HepG2 (cell line): ENCODE measurements around the gene COA1. TPM values are rescaled to one million over a fixed set of nuclear protein-coding genes. Genes with fewer than 3 reads are reported as not detected.

Experiments
- ATAC-seq: fragments of 200-7000 bp; cut with Tn5 transposase; 3 replicates; pipeline ENCODE4 v1.9.1; 2020; ENCODE audit warnings: mild to moderate bottlenecking, moderate library complexity
- BruUV-seq: library from RNA; stranded (reverse); fragments of 400-500 nt; replicated peaks from 2 replicates; lab custom pipeline; 2021; lab: Mats Ljungman, UMichigan
- CTCF ChIA-PET: fragments of 300-600 bp; formaldehyde crosslinking; extraction: SDS; loops from one replicate; lab custom pipeline; 2021; ENCODE audit warnings: low total read pairs, inconsistent platforms, low intra/inter-chr PET ratio; lab: Yijun Ruan, JAX
- POLR2A ChIA-PET: fragments of 350-600 bp; sonication (Branson Sonifier 250); formaldehyde crosslinking; loops from one replicate; lab custom pipeline; 2020; ENCODE audit warnings: antibody characterized with exemption, inconsistent platforms; lab: Yijun Ruan, JAX
- DNase-seq: peaks from one replicate; pipeline ENCODE4 v3.0.0-alpha.2; 2015; ENCODE audit warnings: low spot score
- FAIRE-seq: peaks from 3 replicates; lab custom pipeline; 2011; peaks lifted over from hg19 to GRCh38; lab: Jason Lieb, UNC
- H2AFZ ChIP-seq: one replicate; pipeline ENCODE4 v1.6.1; 2011; ENCODE audit warnings: low read length, inconsistent platforms
- H3K27ac ChIP-seq: fragments of 300-600 bp; 3 replicates; pipeline ENCODE4 v1.8.0; 2011; ENCODE audit warnings: mixed run types, mild to moderate bottlenecking, mixed read lengths, low read length, inconsistent platforms; ENCODE audit not compliant: insufficient read depth; ENCODE audit errors: extremely low read length
- H3K27me3 ChIP-seq, 2 experiments: fragments of 200-600 bp in 1 of 2; 2 replicates in 1 of 2; 3 replicates in 1 of 2; pipeline versions ENCODE4 v1.6.0 to v1.8.0; 2011; ENCODE audit warnings: low read length in 2 of 2, mild to moderate bottlenecking in 2 of 2, moderate library complexity in 2 of 2, inconsistent platforms in 1 of 2; ENCODE audit not compliant: insufficient read depth in 2 of 2, control insufficient read depth in 1 of 2
- H3K36me3 ChIP-seq, 2 experiments: fragments of 200-600 bp in 1 of 2; replicated peaks in 1 of 2; 2 replicates in 1 of 2; 3 replicates in 1 of 2; pipeline versions ENCODE4 v1.5.1 to v1.8.0; 2011; ENCODE audit warnings: low read length in 2 of 2, inconsistent platforms in 1 of 2; ENCODE audit not compliant: insufficient read depth in 2 of 2, control insufficient read depth in 1 of 2
- H3K4me1 ChIP-seq: 2 replicates; pipeline ENCODE4 v1.5.1; 2012; ENCODE audit warnings: low read length, inconsistent platforms; ENCODE audit not compliant: insufficient read depth
- H3K4me2 ChIP-seq: 2 replicates; pipeline ENCODE4 v1.6.0; 2011; ENCODE audit warnings: low read depth, low read length, inconsistent platforms
- H3K4me3 ChIP-seq, 3 experiments: fragments of 200-600 bp in 1 of 3; sonication (generic), shearing (Covaris generic) in 1 of 3; replicated peaks in 1 of 3; 2 replicates each; pipeline ENCODE4 v1.5.1; 2011 to 2016; ENCODE audit warnings: low read length in 3 of 3, inconsistent platforms in 2 of 3, low read depth in 2 of 3, mild to moderate bottlenecking in 2 of 3, control low read depth in 1 of 3, mixed read lengths in 1 of 3; ENCODE audit not compliant: insufficient read depth in 1 of 3
- H3K79me2 ChIP-seq: one replicate; pipeline ENCODE4 v1.6.1; 2011; ENCODE audit warnings: low read length, inconsistent platforms; ENCODE audit not compliant: insufficient read depth
- H3K9ac ChIP-seq: 2 replicates; pipeline ENCODE4 v1.6.0; 2011; ENCODE audit warnings: mild to moderate bottlenecking, low read depth, low read length, inconsistent platforms; ENCODE audit not compliant: insufficient read depth
- H3K9me3 ChIP-seq: 2 replicates; pipeline ENCODE4 v1.5.1; 2012; ENCODE audit warnings: mild to moderate bottlenecking, low read length
- H4K20me1 ChIP-seq: 2 replicates; pipeline ENCODE4 v1.6.0; 2011; ENCODE audit warnings: inconsistent platforms, mild to moderate bottlenecking, low read length, moderate library complexity; ENCODE audit not compliant: insufficient read depth
- AFF4 ChIP-seq: sonication (generic); formaldehyde crosslinking; IDR thresholded peaks from 2 replicates; pipeline ENCODE4 v1.4.0; 2020; ENCODE audit warnings: missing genetic modification reagents
- ATF3 ChIP-seq: sonication (generic); formaldehyde crosslinking; IDR thresholded peaks from 2 replicates; pipeline ENCODE4 v1.4.0; 2020; ENCODE audit warnings: missing genetic modification reagents
- CHD4 ChIP-seq: fragments of 200-600 bp; sonication (generic); IDR thresholded peaks from 2 replicates; pipeline ENCODE4 v1.7.0; 2017; ENCODE audit warnings: mild to moderate bottlenecking, low read length, borderline replicate concordance
- CSRNP2 ChIP-seq: sonication (generic); formaldehyde crosslinking; conservative IDR thresholded peaks from 2 replicates; pipeline ENCODE4 v1.8.0; 2022; ENCODE audit warnings: low read depth, missing genetic modification reagents
- E2F5 ChIP-seq: sonication (generic); formaldehyde crosslinking; conservative IDR thresholded peaks from 2 replicates; pipeline ENCODE4 v1.4.0; 2020; ENCODE audit warnings: missing genetic modification reagents
- ELF3 ChIP-seq: IDR thresholded peaks from 2 replicates; pipeline ENCODE4 v1.6.1; 2016; ENCODE audit warnings: missing genetic modification reagents, missing compliant biosample characterization
- ESRRA ChIP-seq: sonication (generic); formaldehyde crosslinking; IDR thresholded peaks from 2 replicates; pipeline ENCODE4 v1.5.1; 2020; ENCODE audit warnings: mild to moderate bottlenecking, low read depth, missing genetic modification reagents
- EZH2 ChIP-seq: conservative IDR thresholded peaks from 2 replicates; pipeline ENCODE4 v1.6.1; 2012; ENCODE audit warnings: mild to moderate bottlenecking, low read depth, low read length, moderate library complexity
- FOXK2 ChIP-seq: fragments of 450-650 bp; IDR thresholded peaks from 2 replicates; pipeline ENCODE4 v1.6.1; 2016
- KLF15 ChIP-seq: sonication (generic); formaldehyde crosslinking; IDR thresholded peaks from 2 replicates; pipeline ENCODE4 v1.8.1; 2023; ENCODE audit warnings: borderline replicate concordance, mild to moderate bottlenecking, inconsistent platforms, missing genetic modification reagents, mixed read lengths
- MAFK ChIP-seq, 2 experiments: IDR thresholded peaks in 1 of 2; conservative IDR thresholded peaks in 1 of 2; 2 replicates each; pipeline ENCODE4 v1.6.1; 2011; ENCODE audit warnings: improper control_type of control experiment in 2 of 2, low read length in 2 of 2
- MED8 ChIP-seq: sonication (generic); formaldehyde crosslinking; IDR thresholded peaks from 2 replicates; pipeline ENCODE4 v1.8.1; 2023; ENCODE audit warnings: mild to moderate bottlenecking, missing genetic modification reagents; ENCODE audit not compliant: insufficient replicate concordance
- POLR2G ChIP-seq: fragments of 200-400 bp; formaldehyde crosslinking; IDR thresholded peaks from 2 replicates; pipeline ENCODE4 v1.6.1; 2018; ENCODE audit warnings: mild to moderate bottlenecking, low read depth, low read length, moderate library complexity
- SIN3B ChIP-seq: fragments of 150-350 bp; IDR thresholded peaks from 2 replicates; pipeline ENCODE4 v1.6.1; 2014; ENCODE audit warnings: low read length
- SP1 ChIP-seq, 2 experiments: fragments of 450-650 bp in 1 of 2; sonication (generic) in 1 of 2; formaldehyde crosslinking in 1 of 2; IDR thresholded peaks; 2 replicates each; pipeline versions ENCODE4 v1.4.0 to v1.6.1; 2016 to 2020; ENCODE audit warnings: missing genetic modification reagents in 1 of 2
- WGBS: methylation state at CpG from one replicate; pipeline ENCODE4 v1.1.6; 2017; ENCODE audit warnings: low lambda C conversion rate; 5-methylcytosine and 5-hydroxymethylcytosine counted together
- in situ Hi-C: cut with HindIII; loops from 2 replicates; pipeline ENCODE4 v1.10.0; 2017; ENCODE audit warnings: low pct_unique_long_range_greater_than_20kb; ENCODE audit not compliant: extremely low pct_ligation_motif_present
- intact Hi-C: fragments of 100-400 bp; cut with micrococcal nuclease; formaldehyde crosslinking; loops from one replicate; pipeline ENCODE4 v1.10.0; 2022; ENCODE audit not compliant: unreplicated experiment
- polyA plus RNA-seq, 8 experiments: library from polyadenylated mRNA; depleted of rRNA in 3 of 8; stranded (reverse) in 7 of 8; unstranded in 1 of 8; fragments of >200 nt; fragmentation: Illumina TruSeq in 4 of 8; extraction: Trizol in 4 of 8; gene quantifications; 2 replicates each; pipeline versions ENCODE4 v1.2.1 to v1.2.3, GENCODE V29; 2011 to 2016; ENCODE audit warnings: low read depth in 4 of 8, missing spikeins in 1 of 8, mixed read lengths in 1 of 8; ENCODE audit not compliant: insufficient read depth in 1 of 8
- total RNA-seq, 5 experiments: library from RNA; depleted of rRNA; stranded (reverse); fragments of >200 nt; fragmentation: Illumina TruSeq; extraction: Trizol; gene quantifications; 2 replicates each; pipeline ENCODE4 v1.2.3, GENCODE V29; 2016; ENCODE audit warnings: low read depth in 1 of 5

The COA1 gene
- total and polyA plus RNA-seq, 2 of the 13 experiments (the other 11 are each of a cell fraction or from before 2014, with no cell fraction given), result 33.2 to 65.7 TPM

GRCh38 chr7:43646603-43647338 lies 82.6 kb downstream of the COA1 start (continued):
- TF ChIP-seq E2F5 (CRISPR knock-in tag) (no peak), MED8 (CRISPR knock-in tag) (no peak), SP1 (IDR thresholded peaks at IDR 0.05) (no peak), SP1 (CRISPR knock-in tag; IDR thresholded peaks at IDR 0.05) (no peak), KLF15 (CRISPR knock-in tag) (no peak)

GRCh38 chr7:43645699-43646226 lies 83.6 kb downstream of the COA1 start:
- H3K79me2 ChIP-seq, result peaks cover 7% of the 10 kb centered on the region
- in situ Hi-C loops, result loop anchor here (10.0 kb wide), 1 partner anchor 49 kb away; no protein-coding TSS in a partner anchor
- H3K9me3 ChIP-seq, result no peaks in the 10 kb centered on the region
- no peak overlapping the region for H3K4me3 ChIP-seq
- H3K4me1 ChIP-seq, result peaks cover 48% of the 10 kb centered on the region
- DNase-seq (no peak), FAIRE-seq (no peak), ATAC-seq (no peak)
- CTCF ChIA-PET, result no interaction called here
- H3K9ac ChIP-seq, result no peak overlapping the region
- H3K4me2 ChIP-seq, result no peak overlapping the region
- H2AFZ ChIP-seq, result no peak overlapping the region
- no peaks in the 10 kb centered on the region for H3K27me3 ChIP-seq
- POLR2A ChIA-PET, result no interaction called here
- no peak overlapping the region for H3K27ac ChIP-seq
- intact Hi-C loops, result no loop called here
- no peaks in the 10 kb centered on the region for H4K20me1 ChIP-seq
- peaks cover 25 to 65% of the 10 kb centered on the region in 2 experiments for H3K36me3 ChIP-seq
- 94% methylated on average over 3 of the region's 3 CpGs for WGBS
- no TSS peak for BruUV-seq
- TF ChIP-seq CSRNP2 (no peak), ELF3 (CRISPR knock-in tag) (no peak), EZH2 (no peak), ATF3 (CRISPR knock-in tag) (no peak), CHD4 (no peak), SIN3B (no peak), POLR2G (no peak), MAFK (conservative IDR thresholded peaks at IDR 0.05 in 1 of 2, IDR thresholded peaks at IDR 0.05 in 1 of 2; ENCODE audit: low read length in 2 of 2) (no peak), FOXK2 (no peak), AFF4 (CRISPR knock-in tag) (no peak), ESRRA (CRISPR knock-in tag) (no peak)
